H1 (cell line): ENCODE results near the gene IDUA. TPM values are rescaled to one million over a fixed set of nuclear protein-coding genes. Genes with fewer than 3 reads are reported as not detected.

ENCODE experiments used
- CTCF ChIA-PET: fragments of 300-600 bp; sonication (Branson Sonifier 250); formaldehyde crosslinking; loops from one replicate; lab custom pipeline; 2021; ENCODE audit not compliant: partially characterized antibody; lab: Charles Lee
- POLR2A ChIA-PET: fragments of 300-600 bp; sonication (Branson Sonifier 250); formaldehyde crosslinking; loops from one replicate; lab custom pipeline; 2021; ENCODE audit warnings: inconsistent platforms; ENCODE audit not compliant: partially characterized antibody; lab: Charles Lee
- DNase-seq, 2 experiments: peaks; one replicate each; pipeline versions ENCODE4 v3.0.0 to v3.0.0-alpha.2; 2010 to 2022; ENCODE audit warnings: low spot score in 2 of 2, low read depth in 1 of 2, mixed read lengths in 1 of 2
- FAIRE-seq: peaks from 2 replicates; lab custom pipeline; 2011; peaks lifted over from hg19 to GRCh38; lab: Jason Lieb, UNC
- H2AFZ ChIP-seq: 2 replicates; pipeline ENCODE4 v1.8.1; 2012; ENCODE audit warnings: low read length, inconsistent platforms
- H2AK5ac ChIP-seq: 2 replicates; pipeline ENCODE4 v1.6.1; 2013; ENCODE audit warnings: low read depth, low read length
- H2BK120ac ChIP-seq: replicated peaks from 2 replicates; pipeline ENCODE3; 2013; ENCODE audit warnings: low read depth, low read length, inconsistent platforms
- H2BK12ac ChIP-seq: 2 replicates; pipeline ENCODE4 v1.6.1; 2013; ENCODE audit warnings: low read depth, low read length
- H2BK15ac ChIP-seq: 2 replicates; pipeline ENCODE4 v1.6.1; 2013; ENCODE audit warnings: low read length
- H2BK20ac ChIP-seq: 2 replicates; pipeline ENCODE4 v1.6.1; 2013; ENCODE audit warnings: low read length
- H2BK5ac ChIP-seq: 2 replicates; pipeline ENCODE4 v1.6.1; 2013; ENCODE audit warnings: low read depth, low read length
- H3K14ac ChIP-seq: 2 replicates; pipeline ENCODE4 v1.6.1; 2013; ENCODE audit warnings: inconsistent platforms; ENCODE audit not compliant: insufficient read length
- H3K18ac ChIP-seq: 2 replicates; pipeline ENCODE4 v1.6.1; 2013; ENCODE audit warnings: low read length; ENCODE audit errors: extremely low read depth
- H3K23ac ChIP-seq: 2 replicates; pipeline ENCODE4 v1.6.1; 2013; ENCODE audit warnings: inconsistent platforms; ENCODE audit not compliant: insufficient read length
- H3K23me2 ChIP-seq: 2 replicates; pipeline ENCODE4 v1.6.1; 2013; ENCODE audit warnings: low read depth, low read length
- H3K27ac ChIP-seq: 2 replicates; pipeline ENCODE4 v1.6.1; 2011; ENCODE audit warnings: low read depth, low read length, inconsistent platforms
- H3K27me3 ChIP-seq, 4 experiments: replicated peaks in 1 of 4; 1 replicate in 1 of 4; 2 replicates in 3 of 4; pipeline versions ENCODE4 v1.6.1 to v1.8.1; 2011 to 2013; ENCODE audit warnings: low read length in 3 of 4, mild to moderate bottlenecking in 3 of 4, inconsistent platforms in 2 of 4, mixed read lengths in 2 of 4, moderate library complexity in 1 of 4; ENCODE audit not compliant: control insufficient read depth in 3 of 4, insufficient read depth in 3 of 4; ENCODE audit errors: extremely low read depth in 1 of 4
- H3K36me3 ChIP-seq, 4 experiments: 2 replicates each; pipeline versions ENCODE4 v1.6.1 to v1.8.1; 2011 to 2013; ENCODE audit warnings: mild to moderate bottlenecking in 4 of 4, low read length in 3 of 4, moderate library complexity in 2 of 4, control low read depth in 1 of 4, inconsistent platforms in 1 of 4; ENCODE audit not compliant: insufficient read depth in 4 of 4, control insufficient read depth in 2 of 4
- H3K4ac ChIP-seq: replicated peaks from 2 replicates; pipeline ENCODE3; 2013; ENCODE audit warnings: low read length, low read depth, mixed read lengths, inconsistent platforms; ENCODE audit not compliant: insufficient read length
- H3K4me1 ChIP-seq, 4 experiments: replicated peaks in 1 of 4; 1 replicate in 1 of 4; 2 replicates in 3 of 4; pipeline versions ENCODE4 v1.6.1 to v1.8.1; 2011 to 2013; ENCODE audit warnings: low read length in 3 of 4, inconsistent platforms in 2 of 4, mixed read lengths in 1 of 4; ENCODE audit not compliant: insufficient read depth in 4 of 4, control insufficient read depth in 3 of 4
- H3K4me2 ChIP-seq, 2 experiments: 2 replicates each; pipeline versions ENCODE4 v1.6.1 to v1.8.1; 2011 to 2013; ENCODE audit warnings: low read depth in 2 of 2, low read length in 2 of 2, control low read depth in 1 of 2, inconsistent platforms in 1 of 2, mild to moderate bottlenecking in 1 of 2; ENCODE audit not compliant: insufficient read depth in 1 of 2
- H3K4me3 ChIP-seq, 4 experiments: fragments of 200-600, 300-600 bp in 1 of 4; sonication (generic), shearing (Covaris generic), sonication (Bioruptor Twin) in 1 of 4; 2 replicates each; pipeline versions ENCODE4 v1.5.1 to v1.8.1; 2011 to 2016; ENCODE audit warnings: low read length in 4 of 4, low read depth in 3 of 4, control low read depth in 2 of 4, inconsistent platforms in 2 of 4, mild to moderate bottlenecking in 2 of 4, mixed read lengths in 1 of 4, moderate library complexity in 1 of 4; ENCODE audit not compliant: insufficient read depth in 2 of 4; ENCODE audit errors: extremely low read depth in 1 of 4
- H3K56ac ChIP-seq: replicated peaks from 2 replicates; pipeline ENCODE3; 2013; ENCODE audit warnings: low read depth, mild to moderate bottlenecking, mixed read lengths, low read length, inconsistent platforms; ENCODE audit not compliant: insufficient read length
- H3K79me1 ChIP-seq: 2 replicates; pipeline ENCODE4 v1.6.1; 2013; ENCODE audit warnings: low read depth, low read length, control low read depth
- H3K79me2 ChIP-seq, 2 experiments: 2 replicates each; pipeline versions ENCODE4 v1.6.1 to v1.8.1; 2012 to 2013; ENCODE audit warnings: low read length in 2 of 2, mild to moderate bottlenecking in 2 of 2, inconsistent platforms in 1 of 2; ENCODE audit not compliant: insufficient read depth in 2 of 2, control insufficient read depth in 1 of 2
- H3K9ac ChIP-seq, 4 experiments: replicated peaks in 1 of 4; 1 replicate in 1 of 4; 2 replicates in 3 of 4; pipeline versions ENCODE4 v1.6.1 to v1.8.1; 2011 to 2013; ENCODE audit warnings: low read depth in 3 of 4, low read length in 3 of 4, control low read depth in 2 of 4, mild to moderate bottlenecking in 2 of 4, moderate library complexity in 2 of 4, inconsistent platforms in 1 of 4; ENCODE audit errors: extremely low read depth in 1 of 4
- H3K9me3 ChIP-seq, 2 experiments: 2 replicates each; pipeline versions ENCODE4 v1.6.1 to v1.8.1; 2012 to 2013; ENCODE audit warnings: mild to moderate bottlenecking in 2 of 2, moderate library complexity in 2 of 2, control low read depth in 1 of 2, inconsistent platforms in 1 of 2, low read depth in 1 of 2, low read length in 1 of 2, mixed read lengths in 1 of 2; ENCODE audit not compliant: insufficient read depth in 2 of 2
- H4K20me1 ChIP-seq, 2 experiments: replicated peaks in 1 of 2; 2 replicates each; pipeline versions ENCODE3 to v1.8.1; 2011 to 2013; ENCODE audit warnings: inconsistent platforms in 2 of 2, low read length in 2 of 2, mild to moderate bottlenecking in 1 of 2; ENCODE audit not compliant: insufficient read depth in 2 of 2, control insufficient read depth in 1 of 2
- H4K5ac ChIP-seq: 2 replicates; pipeline ENCODE4 v1.6.1; 2013; ENCODE audit warnings: low read length, low read depth, mixed read lengths, inconsistent platforms; ENCODE audit not compliant: insufficient read length
- H4K8ac ChIP-seq: 2 replicates; pipeline ENCODE4 v1.8.0; 2013; ENCODE audit warnings: mild to moderate bottlenecking, moderate library complexity, low read length, inconsistent platforms; ENCODE audit not compliant: insufficient read depth; ENCODE audit errors: extremely low read depth
- H4K91ac ChIP-seq: replicated peaks from 2 replicates; pipeline ENCODE3; 2013; ENCODE audit warnings: low read length, mixed read lengths, inconsistent platforms; ENCODE audit not compliant: insufficient read length
- ATF3 ChIP-seq: IDR thresholded peaks from 2 replicates; pipeline ENCODE4 v1.6.1; 2011; ENCODE audit warnings: low read depth, mild to moderate bottlenecking, low read length; ENCODE audit not compliant: insufficient read depth
- WGBS, 2 experiments: shearing (Covaris generic) in 1 of 2; methylation state at CpG; one replicate each; pipeline versions ENCODE4 v1.1.6 to v1.1.7; 2013 to 2015; ENCODE audit warnings: low lambda C conversion rate in 2 of 2, mixed read lengths in 2 of 2, inconsistent platforms in 1 of 2, low coverage in 1 of 2, missing lambda C conversion rate in 1 of 2; ENCODE audit not compliant: insufficient replicate concordance in 2 of 2, insufficient coverage in 1 of 2, insufficient read length in 1 of 2; ENCODE audit errors: extremely low coverage in 1 of 2, missing lambda C conversion rate in 1 of 2; 5-methylcytosine and 5-hydroxymethylcytosine counted together
- polyA plus RNA-seq, 7 experiments: library from polyadenylated mRNA; depleted of rRNA in 3 of 7; stranded (reverse) in 5 of 7; unstranded in 2 of 7; fragments of >200 nt in 5 of 7; fragments of 200-250 nt in 2 of 7; gene quantifications; 1 replicate in 5 of 7; 2 replicates in 1 of 7; 4 replicates in 1 of 7; pipeline versions ENCODE4 v1.2.1 to v1.2.3, GENCODE V29; 2011 to 2013; ENCODE audit warnings: missing spikeins in 2 of 7, mixed read lengths in 2 of 7
- total RNA-seq: library from RNA; stranded (reverse); fragmentation: NEBNext Ultra II Directional; extraction: Animal tissue kit (Norgen Biotek cat#: 25700); gene quantifications from 2 replicates; pipeline ENCODE4 v1.2.1, GENCODE V29; 2021

The IDUA gene
- total and polyA plus RNA-seq, 2 of the 8 experiments (the other 6 are each of a cell fraction or from before 2014, with no cell fraction given) = 2.8 to 4.8 TPM

- Histone ChIP-seq H3K14ac (no peak overlapping the region), H2AFZ (no peak overlapping the region), H3K27ac (no peak overlapping the region), H3K9me3 (no peaks in the 10 kb centered on the region), H3K79me2 (no peaks in the 10 kb centered on the region), H4K5ac (no peak overlapping the region), H3K18ac (no peak overlapping the region), H2BK5ac (no peak overlapping the region), H3K9ac (no peak overlapping the region), H3K4me3 (no peak overlapping the region), H2AK5ac (no peak overlapping the region), H3K79me1 (no peaks in the 10 kb centered on the region), H3K56ac (no peak overlapping the region), H2BK20ac (no peak overlapping the region), H3K23ac (no peak overlapping the region), H2BK15ac (no peak overlapping the region), H2BK12ac (peak overlapping the region; percentile 75; the same call in 1 of the 2 replicates), H3K4ac (no peak overlapping the region), H3K4me1 (peaks cover 0 to 7% (median 5%) of the 10 kb centered on the region in 4 experiments; a peak in 5 of 7 replicates), H2BK120ac (no peak overlapping the region), H3K27me3 (peaks cover 48 to 91% (median 86%) of the 10 kb centered on the region in 4 experiments), H4K91ac (no peak overlapping the region), H3K4me2 (no peak overlapping the region; a peak in 1 of 4 replicates), H4K20me1 (peaks cover 2 to 17% of the 10 kb centered on the region in 2 experiments), H3K23me2 (peaks cover 12% of the 10 kb centered on the region; the same call in 1 of the 2 replicates), H3K36me3 (no peaks in the 10 kb centered on the region), H4K8ac (no peak overlapping the region)
- no peak for TF ChIP-seq ATF3
- 92% methylated on average over 9 of the region's 13 CpGs; no CpG with 5 or more reads in 1 of the 2 experiments for WGBS, 2 experiments
- POLR2A ChIA-PET = no interaction called here
- FAIRE-seq = no peak
- DNase-seq = no peak
- CTCF ChIA-PET = no interaction called here
These were observed 17.2 kb downstream of the IDUA start for GRCh38 chr4:1004071-1004418.
